Progenitor cell of endocrine pancreas (in vitro differentiated cells): ENCODE measurements around the gene KCNK1. TPM values are rescaled to one million over a fixed set of nuclear protein-coding genes. Genes with fewer than 3 reads are reported as not detected.

Source experiments
- DNase-seq: peaks from one replicate; pipeline ENCODE4 v3.0.0; 2021; ENCODE audit warnings: low spot score; ENCODE audit not compliant: unreplicated experiment
- H3K27ac Mint-ChIP-seq: 2 replicates; pipeline ENCODE4 v1.8.0; 2021; ENCODE audit warnings: mild to moderate bottlenecking, moderate library complexity, mixed read lengths
- H3K27me3 Mint-ChIP-seq: 2 replicates; pipeline ENCODE4 v1.8.0; 2021; ENCODE audit warnings: mixed read lengths
- H3K36me3 Mint-ChIP-seq: 2 replicates; pipeline ENCODE4 v1.8.0; 2022; ENCODE audit warnings: mixed read lengths; ENCODE audit not compliant: insufficient read depth
- H3K4me1 Mint-ChIP-seq: 2 replicates; pipeline ENCODE4 v1.8.0; 2021; ENCODE audit warnings: low read depth, mixed read lengths
- H3K4me3 Mint-ChIP-seq: 2 replicates; pipeline ENCODE4 v1.8.0; 2021; ENCODE audit warnings: low read depth, mild to moderate bottlenecking, moderate library complexity, mixed read lengths
- H3K9me3 Mint-ChIP-seq: 2 replicates; pipeline ENCODE4 v1.8.0; 2021; ENCODE audit warnings: low read depth, mixed read lengths
- CTCF ChIP-seq: fragments of 200-600 bp; sonication (generic); IDR thresholded peaks from one replicate; pipeline ENCODE4 v1.5.0; 2021; ENCODE audit warnings: antibody characterized with exemption, mild to moderate bottlenecking; ENCODE audit not compliant: unreplicated experiment
- total RNA-seq: library from RNA; stranded (reverse); gene quantifications from 2 replicates; pipeline ENCODE4 v1.2.1, GENCODE V29; 2021

The KCNK1 gene
- total RNA-seq, 1 donor from 2014 or later: 9.7 TPM

- no peak overlapping the region for H3K4me3 Mint-ChIP-seq
- no peak for DNase-seq
Observed at GRCh38 chr1:233627376-233627775, 13.5 kb downstream of the KCNK1 start.

GRCh38 chr1:233627823-233628222 lies 13.9 kb downstream of the KCNK1 start:
- Mint-ChIP-seq H3K9me3 (no peaks in the 10 kb centered on the region), H3K4me3 (no peak overlapping the region), H3K36me3 (peaks cover 10% of the 10 kb centered on the region), H3K27me3 (no peaks in the 10 kb centered on the region), H3K27ac (no peak overlapping the region), H3K4me1 (peaks cover 17% of the 10 kb centered on the region)
- no peak for DNase-seq
- no peak for TF ChIP-seq CTCF

More at GRCh38 chr1:233627376-233627775, 13.5 kb downstream of the KCNK1 start:
- Mint-ChIP-seq H3K36me3 (peaks cover 11% of the 10 kb centered on the region), H3K27ac (no peak overlapping the region), H3K4me1 (peaks cover 17% of the 10 kb centered on the region), H3K9me3 (no peaks in the 10 kb centered on the region), H3K27me3 (no peaks in the 10 kb centered on the region)
- TF ChIP-seq CTCF: no peak

GRCh38 chr1:233629305-233629935 lies 15.5 kb downstream of the KCNK1 start:
- Mint-ChIP-seq H3K4me3 (no peak overlapping the region), H3K9me3 (no peaks in the 10 kb centered on the region), H3K27me3 (no peaks in the 10 kb centered on the region), H3K27ac (no peak overlapping the region), H3K4me1 (peaks cover 18% of the 10 kb centered on the region), H3K36me3 (peaks cover 10% of the 10 kb centered on the region)
- no peak for TF ChIP-seq CTCF
- DNase-seq: no peak

GRCh38 chr1:233631810-233632405 lies 18.0 kb downstream of the KCNK1 start:
- Mint-ChIP-seq H3K36me3 (peaks cover 17% of the 10 kb centered on the region), H3K4me1 (peaks cover 25% of the 10 kb centered on the region), H3K9me3 (peaks cover 7% of the 10 kb centered on the region), H3K27me3 (no peaks in the 10 kb centered on the region), H3K27ac (no peak overlapping the region), H3K4me3 (no peak overlapping the region)
- no peak for TF ChIP-seq CTCF
- no peak for DNase-seq

- Mint-ChIP-seq H3K4me3 (no peak overlapping the region), H3K4me1 (peaks cover 25% of the 10 kb centered on the region), H3K9me3 (peaks cover 7% of the 10 kb centered on the region), H3K36me3 (peaks cover 18% of the 10 kb centered on the region), H3K27me3 (no peaks in the 10 kb centered on the region), H3K27ac (peak overlapping the region; percentile 27)
- no peak for TF ChIP-seq CTCF
- DNase-seq: no peak
Observed at GRCh38 chr1:233632436-233632835, 18.5 kb downstream of the KCNK1 start.
